Fibroblast of upper back skin (primary cell): ENCODE data around the gene NAPSA.
"Not testable (repeated sequence)": the region's sequence is repeated elsewhere in the genome, so short reads cannot be mapped to it uniquely, and the experiment has no call there.

Source experiments
- DNase-seq: peaks from one replicate; pipeline ENCODE4 v3.0.0-alpha.2; 2013

Gene NAPSA

DNA sequence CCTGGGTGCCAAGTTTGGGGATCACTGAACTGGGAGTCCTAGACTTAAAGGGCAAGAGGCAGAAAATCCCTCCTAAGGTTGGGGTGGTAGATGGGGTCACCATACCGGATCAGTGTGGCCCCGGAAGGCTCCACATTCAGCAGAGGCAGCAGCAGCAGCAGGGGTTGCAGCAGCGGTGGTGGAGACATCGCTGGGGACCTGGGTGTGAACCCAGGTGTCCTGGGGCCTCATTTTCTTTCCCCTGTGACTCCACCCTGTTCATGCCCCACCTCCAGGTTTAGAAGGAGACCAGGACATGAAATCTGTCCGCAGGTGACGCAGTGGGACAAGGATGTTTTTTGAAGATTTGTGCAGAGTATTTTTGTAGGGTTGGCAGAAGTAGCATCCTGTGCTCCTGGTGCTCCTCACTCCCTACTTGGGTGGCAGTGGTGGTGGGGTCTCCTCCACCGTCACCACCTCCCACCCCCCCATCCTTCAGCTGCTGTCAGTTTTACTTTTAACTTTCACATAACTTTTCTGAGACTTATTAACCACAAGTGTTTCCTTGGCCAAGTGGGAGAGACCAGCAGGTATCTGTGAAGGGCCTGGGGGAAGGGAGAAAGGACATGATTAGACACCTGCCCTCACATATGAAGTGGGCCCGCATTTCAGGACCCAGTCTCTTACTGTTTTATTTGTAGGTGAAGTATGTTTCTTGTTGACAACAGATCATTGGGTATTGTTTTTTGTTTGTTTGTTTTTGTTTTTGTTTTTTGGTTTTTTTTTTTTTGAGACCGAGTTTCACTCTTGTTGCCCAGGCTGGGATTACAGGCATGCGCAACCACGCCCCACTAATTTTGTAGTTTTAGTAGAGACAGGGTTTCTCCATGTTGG, at the start of gene NAPSA:
NAPSA (minus strand) TSS at position 206 of the 873 bp plus-strand sequence; CDS start at position 188, 18 bp downstream.
- DNase-seq = no peak

DNA sequence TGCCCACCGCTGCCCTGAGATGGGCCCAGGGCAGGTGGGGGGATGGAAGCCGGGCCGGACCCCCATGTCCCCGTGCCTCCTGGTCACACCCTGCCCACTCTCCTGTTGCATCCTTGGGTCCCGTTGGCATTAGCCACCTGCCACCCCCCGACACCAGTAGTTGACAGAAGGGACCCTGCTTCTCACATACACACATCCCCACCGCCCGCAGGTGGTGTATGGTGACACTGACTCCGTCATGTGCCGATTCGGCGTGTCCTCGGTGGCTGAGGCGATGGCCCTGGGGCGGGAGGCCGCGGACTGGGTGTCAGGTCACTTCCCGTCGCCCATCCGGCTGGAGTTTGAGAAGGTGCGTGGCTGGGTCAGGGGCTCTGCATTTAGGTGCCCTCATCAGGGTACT, 48.1 kb upstream of the NAPSA start:
- no peak for DNase-seq

DNA sequence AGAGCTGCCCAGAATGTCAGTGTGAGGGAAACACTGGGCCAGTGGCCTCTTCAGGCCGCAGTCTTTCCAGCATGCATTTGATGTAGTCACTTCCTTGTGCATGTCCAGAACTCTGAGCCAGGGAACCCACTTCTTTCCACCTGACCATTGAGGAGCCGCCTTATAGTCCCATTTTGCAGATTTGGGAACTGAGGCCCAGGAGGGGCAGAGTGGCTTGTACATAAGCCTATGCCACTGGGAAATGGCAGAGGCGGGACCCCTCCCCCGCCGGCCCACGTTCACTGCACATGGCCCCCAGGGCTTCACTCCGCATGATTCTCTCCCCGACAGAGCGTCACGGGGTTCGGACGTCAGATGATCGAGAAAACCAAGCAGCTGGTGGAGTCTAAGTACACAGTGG, 47.7 kb upstream of the NAPSA start:
- DNase-seq = no peak

DNA sequence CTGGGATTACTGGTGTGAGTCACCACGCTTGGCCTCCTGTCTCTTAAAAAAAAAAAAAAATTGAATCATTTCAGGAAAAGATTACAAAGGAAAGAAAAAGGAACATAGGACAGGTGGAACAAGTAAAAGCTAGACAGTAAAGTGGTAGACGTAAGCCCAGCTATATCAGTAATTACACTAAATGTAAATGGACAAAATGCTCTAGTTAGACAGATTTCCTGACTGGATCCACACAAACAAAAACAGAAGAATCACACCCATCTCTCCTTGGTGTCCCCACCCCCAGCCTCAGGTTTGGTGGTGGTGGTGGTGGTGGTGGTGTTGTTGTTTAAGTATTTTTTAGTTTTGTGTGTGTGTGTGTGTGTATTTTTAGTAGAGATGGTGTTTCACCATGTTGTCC, 47.0 kb upstream of the NAPSA start:
- no peak for DNase-seq

DNA sequence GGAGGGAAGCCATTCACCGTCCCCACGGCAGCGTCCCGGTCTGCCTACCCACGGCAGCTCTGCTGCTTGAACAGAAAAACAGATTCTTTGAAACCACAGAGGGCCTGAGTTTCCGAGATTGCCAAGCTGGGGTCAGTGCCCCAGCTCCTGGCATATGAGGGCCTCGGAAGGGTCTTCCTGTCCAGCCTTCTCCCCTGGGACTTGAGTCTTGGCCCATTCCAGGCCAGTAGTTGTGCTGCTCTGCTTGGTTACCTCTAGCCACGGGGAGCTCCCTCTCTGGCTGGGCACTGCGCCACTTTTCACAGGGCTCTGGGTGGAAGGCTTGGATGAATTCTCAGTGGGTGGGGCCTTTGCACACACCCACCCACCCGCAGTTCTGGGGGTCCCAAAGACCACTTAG, 44.7 kb upstream of the NAPSA start:
- DNase-seq = no peak

DNA sequence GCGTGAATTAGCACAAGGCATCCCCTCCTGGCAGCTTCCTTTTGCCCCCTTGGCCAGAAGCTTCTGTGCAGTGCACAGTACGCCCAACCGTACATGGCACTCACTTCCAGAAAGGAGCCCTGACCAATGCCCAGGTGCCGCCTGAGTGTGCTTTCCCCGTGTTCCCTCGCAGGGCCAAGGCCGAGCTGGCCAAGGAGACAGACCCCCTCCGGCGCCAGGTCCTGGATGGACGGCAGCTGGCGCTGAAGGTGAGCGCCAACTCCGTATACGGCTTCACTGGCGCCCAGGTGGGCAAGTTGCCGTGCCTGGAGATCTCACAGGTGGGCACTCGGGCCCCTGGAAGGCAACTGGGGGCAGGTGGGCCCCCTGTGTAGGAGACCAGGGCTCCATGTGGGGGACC, 43.9 kb upstream of the NAPSA start:
- DNase-seq = no peak

DNA sequence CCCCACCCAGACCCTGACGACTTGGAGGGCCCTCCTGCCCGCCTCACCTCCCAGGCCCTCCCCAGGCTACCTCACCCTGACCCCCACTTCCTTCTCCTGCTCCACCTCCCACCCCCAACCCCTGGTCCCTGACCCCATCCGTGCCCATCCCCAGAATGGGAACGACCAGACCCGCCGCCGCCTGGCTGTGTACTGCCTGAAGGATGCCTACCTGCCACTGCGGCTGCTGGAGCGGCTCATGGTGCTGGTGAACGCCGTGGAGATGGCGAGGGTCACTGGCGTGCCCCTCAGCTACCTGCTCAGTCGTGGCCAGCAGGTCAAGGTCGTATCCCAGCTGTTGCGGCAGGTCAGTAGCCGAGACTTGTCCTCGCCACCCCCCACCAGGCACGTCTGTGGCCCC, 41.4 kb upstream of the NAPSA start:
- no peak for DNase-seq

DNA sequence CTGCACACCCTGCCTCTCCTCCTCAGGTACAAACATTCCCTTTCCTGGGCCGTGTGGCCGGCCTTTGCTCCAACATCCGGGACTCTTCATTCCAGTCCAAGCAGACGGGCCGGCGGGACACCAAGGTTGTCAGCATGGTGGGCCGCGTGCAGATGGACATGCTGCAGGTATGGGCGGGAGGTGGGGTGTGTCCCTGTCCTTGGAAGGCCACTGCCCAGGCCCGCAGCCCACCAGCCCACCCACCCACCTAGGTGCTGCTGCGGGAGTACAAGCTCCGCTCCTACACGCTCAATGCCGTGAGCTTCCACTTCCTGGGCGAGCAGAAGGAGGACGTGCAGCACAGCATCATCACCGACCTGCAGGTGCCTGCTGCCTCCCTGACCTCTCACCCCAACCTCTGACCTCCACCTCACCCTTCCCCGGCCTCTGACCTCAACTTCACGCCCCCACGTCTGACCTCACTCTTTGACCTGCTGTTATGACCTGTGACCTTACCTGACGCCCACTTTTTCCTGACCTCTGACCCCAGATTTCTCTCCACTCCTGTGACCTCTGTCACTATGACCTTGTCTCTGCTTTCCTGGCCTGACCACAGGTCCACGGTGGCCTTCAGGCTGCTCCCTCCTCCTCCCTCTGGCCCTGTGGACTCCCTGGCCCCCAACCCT, 40.8 kb upstream of the NAPSA start:
- no peak for DNase-seq

DNA sequence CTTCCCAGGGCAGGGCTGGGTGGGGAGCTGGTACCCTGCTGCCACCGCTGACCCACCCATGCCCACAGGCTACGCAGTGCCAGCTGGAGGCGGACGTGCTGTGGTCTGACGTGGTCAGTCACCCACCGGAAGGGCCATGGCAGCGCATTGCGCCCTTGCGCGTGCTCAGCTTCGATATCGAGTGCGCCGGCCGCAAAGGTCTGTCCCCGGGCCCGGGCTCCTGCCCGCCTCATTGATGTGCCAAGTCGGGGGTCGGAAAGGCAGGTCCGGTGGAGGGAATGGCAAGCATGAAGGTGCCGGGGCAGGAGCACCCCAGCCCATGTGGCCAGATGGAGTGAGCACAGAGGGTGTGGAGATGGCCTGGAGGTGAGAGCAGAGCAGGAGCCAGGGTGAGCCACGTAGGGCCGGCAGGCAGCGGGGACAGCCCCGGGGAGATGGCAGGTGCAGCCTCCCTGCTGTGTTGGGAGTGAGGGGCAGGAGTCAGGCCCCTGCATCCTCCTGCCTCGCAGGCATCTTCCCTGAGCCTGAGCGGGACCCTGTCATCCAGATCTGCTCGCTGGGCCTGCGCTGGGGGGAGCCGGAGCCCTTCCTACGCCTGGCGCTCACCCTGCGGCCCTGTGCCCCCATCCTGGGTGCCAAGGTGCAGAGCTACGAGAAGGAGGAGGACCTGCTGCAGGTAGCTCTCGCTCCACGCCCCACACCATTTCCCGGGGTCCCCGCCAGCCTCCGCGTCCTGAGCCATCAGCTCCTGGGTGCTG, 37.3 kb upstream of the NAPSA start:
- no peak for DNase-seq

DNA sequence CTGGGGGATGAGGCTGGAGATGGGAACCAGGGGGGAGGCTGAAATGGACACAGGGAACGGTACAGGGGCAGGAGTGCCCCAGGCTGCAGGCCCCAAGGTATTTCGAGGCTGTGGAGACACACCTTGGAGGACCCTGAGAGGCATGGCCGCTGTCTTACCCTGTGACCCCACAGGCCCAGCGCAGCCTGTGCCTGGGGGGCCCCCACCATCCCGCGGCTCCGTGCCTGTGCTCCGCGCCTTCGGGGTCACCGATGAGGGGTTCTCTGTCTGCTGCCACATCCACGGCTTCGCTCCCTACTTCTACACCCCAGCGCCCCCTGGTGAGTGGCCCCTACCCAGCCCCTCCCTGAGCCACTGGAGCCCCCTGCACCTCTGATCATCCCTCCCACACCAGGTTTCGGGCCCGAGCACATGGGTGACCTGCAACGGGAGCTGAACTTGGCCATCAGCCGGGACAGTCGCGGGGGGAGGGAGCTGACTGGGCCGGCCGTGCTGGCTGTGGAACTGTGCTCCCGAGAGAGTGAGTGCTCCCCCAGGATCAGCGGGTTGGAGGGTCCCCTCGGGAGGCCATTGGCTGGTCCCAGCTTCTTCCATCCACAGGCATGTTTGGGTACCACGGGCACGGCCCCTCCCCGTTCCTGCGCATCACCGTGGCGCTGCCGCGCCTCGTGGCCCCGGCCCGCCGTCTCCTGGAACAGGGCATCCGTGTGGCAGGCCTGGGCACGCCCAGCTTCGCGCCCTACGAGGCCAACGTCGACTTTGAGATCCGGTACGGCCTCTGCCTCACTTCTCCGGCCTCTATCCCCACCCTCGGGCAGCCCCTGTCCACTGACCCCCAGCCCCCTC, 36.4 kb upstream of the NAPSA start:
- DNase-seq = no peak

DNA sequence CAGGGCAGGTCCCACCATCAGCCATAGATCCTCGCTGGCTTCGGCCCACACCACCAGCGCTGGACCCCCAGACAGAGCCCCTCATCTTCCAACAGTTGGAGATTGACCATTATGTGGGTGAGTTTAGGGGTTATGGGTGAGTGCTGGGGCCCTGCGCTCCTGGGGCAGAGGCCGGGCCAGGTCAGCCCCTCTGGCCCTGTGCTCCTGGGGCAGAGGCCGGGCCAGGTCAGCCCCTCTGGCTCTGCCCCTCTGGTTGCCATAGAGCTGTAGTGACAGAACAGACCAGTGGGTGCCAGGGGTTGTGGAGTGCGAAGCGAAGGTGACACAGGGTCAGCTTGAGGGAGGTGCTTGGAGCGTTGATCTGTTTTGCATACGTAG, 33.9 kb upstream of the NAPSA start:
- DNase-seq = no peak

DNA sequence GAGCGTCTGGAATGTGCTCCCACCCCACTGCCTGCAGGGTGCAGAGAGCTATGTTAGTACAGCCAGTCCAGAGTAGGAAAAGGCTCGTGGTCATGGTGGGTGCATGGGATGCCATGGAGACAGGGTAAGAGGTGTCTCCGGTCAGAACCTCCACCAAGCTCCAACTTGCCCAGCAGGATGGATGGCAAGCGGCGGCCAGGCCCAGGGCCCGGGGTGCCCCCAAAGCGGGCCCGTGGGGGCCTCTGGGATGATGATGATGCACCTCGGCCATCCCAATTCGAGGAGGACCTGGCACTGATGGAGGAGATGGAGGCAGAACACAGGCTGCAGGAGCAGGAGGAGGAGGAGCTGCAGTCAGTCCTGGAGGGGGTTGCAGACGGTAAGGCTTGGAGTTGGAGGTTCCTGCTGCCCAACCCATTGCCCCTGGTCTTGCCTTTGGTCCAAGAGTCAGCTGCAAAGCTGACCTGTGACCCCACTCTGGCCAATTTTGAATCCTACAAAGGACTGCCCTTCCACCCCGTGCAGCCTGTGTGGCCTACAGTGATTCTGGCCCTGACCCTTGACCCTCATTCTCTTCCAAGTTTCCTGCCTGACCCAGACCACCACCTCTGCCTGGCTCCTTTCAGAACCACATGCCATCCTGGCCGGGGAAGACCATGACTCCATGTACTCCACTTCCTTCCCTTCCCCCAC, 33.4 kb upstream of the NAPSA start:
- no peak for DNase-seq

DNA sequence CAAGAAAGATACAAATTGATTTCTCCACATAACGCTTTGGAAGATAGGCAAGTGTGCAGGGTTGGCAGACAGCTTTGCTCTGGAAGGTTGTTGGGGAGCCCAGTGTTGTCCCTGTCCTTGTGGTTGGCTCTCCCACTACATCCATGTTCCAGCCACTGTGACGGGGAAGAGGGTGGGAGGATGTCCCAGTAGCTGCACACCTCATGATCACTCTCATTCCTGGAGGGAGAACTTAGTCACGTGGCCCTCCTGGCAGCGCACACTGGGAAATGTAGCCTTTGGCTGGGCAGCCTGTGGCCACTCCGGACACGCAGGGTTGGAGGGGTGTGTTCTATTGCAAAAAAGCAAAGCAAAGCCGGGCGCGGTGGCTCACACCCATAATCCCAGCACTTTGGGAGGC, 28.6 kb upstream of the NAPSA start:
- DNase-seq = no peak

DNA sequence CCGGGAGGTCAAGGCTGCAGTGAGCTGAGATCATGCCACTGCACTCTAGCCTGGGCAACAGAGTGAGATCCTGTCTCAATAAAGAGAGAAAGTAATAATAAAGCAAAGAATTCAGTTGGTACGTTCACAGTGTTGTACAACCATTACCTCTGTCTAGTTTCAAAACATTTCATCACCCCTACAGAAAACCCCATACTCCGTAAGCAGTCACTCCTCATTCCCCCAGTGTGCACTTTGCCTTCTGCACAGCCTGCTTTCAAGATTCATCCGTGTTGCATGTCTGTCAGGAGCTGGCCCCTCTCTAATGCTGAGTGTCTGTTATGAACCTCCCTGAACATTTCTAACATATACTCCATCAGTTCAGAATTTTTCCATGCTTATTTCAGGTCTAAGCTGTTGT, 28.1 kb upstream of the NAPSA start:
- DNase-seq = no peak

DNA sequence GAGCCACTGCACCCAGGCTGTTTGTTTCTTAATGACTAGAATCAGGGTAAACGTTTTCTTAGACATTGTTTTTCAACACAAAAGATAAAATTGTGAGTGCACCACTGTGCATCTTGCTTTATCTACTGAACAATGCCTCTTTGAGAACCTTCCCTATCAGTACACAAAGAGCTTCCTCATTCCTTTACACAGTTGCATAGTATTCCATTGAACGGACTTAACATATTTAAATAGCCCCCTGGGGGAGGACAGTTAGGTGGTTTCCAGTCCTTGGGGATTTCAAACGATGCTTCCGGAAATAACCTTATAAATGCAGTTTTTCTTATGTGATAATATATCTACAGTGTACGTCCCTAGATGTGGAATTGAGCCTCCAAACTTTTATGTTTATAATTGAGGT, 27.3 kb upstream of the NAPSA start:
- DNase-seq = no peak

DNA sequence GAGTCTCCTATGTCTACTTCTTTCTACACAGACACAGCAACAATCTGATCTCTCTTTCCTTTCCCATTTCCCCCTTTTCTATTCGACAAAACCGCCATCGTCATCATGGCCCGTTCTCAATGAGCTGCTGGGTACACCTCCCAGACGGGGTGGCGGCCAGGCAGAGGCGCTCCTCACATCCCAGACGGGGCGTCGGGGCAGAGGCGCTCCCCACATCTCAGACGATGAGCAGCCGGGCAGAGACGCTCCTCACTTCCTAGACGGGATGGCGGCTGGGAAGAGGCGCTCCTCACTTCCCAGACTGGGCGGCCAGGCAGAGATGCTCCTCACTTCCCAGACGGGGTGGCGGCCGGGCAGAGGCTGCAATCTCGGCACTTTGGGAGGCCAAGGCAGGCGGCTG, 25.5 kb upstream of the NAPSA start:
- not testable (repeated sequence) for DNase-seq

DNA sequence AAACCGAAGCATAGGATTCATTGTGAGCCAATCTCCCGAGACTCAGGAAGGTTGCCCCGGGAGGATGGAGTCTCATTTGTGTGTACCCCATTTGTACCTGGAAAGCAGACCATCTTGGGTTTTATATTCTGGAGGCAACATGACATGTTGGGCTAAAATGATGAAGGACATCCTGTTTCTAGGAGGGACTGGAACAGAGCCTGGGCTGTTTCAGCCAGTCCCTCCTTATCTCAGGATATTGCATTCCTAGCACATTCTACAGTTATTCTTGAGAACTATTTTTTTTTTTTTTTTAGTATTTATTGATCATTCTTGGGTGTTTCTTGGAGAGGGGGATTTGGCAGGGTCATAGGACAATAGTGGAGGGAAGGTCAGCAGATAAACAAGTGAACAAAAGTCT, 24.9 kb upstream of the NAPSA start:
- DNase-seq = not testable (repeated sequence)

DNA sequence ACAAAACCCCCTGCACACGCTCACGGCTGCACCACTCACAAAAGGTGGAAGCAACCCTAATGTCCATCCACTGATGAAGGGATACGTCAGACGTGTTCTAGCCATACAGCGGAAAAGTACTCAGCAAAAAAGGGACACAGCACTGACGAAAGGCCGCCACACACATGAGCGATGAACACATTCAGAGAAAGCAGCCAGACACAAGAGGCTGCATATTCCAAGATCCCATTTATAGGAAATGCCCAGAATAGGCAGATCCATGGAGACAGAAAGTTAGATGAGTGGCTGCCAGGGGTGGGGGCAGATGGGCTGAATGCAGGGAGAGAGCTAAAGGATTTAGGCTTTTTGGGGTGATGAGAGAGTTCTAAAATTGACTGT, 22.4 kb upstream of the NAPSA start:
- no peak for DNase-seq

DNA sequence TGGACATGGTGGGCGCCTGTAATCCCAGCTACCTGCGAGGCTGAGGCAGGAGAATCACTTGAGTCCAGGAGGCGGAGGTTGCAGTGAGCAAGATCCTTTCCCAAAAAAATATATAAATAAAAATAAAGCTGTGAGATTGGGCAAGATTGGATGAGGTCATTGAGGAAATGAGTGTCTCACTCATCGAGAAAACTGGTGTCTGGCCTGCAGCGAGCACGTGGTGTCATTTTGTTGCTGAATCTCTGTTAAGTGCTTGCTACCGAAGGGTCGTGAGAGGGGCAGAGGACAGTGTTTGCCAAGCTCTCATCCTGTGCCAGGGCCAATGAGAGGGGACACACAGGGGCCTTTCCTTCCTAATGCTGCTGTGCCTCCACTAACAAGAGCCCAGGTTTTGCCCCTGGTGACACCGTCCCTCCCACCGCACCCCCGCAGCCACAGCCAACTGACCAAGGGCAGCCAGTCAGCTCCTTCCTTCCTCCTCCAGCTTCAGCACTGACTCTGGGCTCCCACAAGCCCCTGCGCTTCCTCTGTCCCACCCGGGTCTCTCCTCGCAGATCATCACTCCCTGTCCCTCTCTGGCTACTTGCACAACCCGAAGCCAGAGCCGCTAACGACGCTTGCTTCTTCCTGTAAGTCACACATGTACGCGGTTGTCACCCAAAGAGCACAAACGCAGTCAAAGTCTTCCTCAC, 21.9 kb upstream of the NAPSA start:
- DNase-seq = no peak

DNA sequence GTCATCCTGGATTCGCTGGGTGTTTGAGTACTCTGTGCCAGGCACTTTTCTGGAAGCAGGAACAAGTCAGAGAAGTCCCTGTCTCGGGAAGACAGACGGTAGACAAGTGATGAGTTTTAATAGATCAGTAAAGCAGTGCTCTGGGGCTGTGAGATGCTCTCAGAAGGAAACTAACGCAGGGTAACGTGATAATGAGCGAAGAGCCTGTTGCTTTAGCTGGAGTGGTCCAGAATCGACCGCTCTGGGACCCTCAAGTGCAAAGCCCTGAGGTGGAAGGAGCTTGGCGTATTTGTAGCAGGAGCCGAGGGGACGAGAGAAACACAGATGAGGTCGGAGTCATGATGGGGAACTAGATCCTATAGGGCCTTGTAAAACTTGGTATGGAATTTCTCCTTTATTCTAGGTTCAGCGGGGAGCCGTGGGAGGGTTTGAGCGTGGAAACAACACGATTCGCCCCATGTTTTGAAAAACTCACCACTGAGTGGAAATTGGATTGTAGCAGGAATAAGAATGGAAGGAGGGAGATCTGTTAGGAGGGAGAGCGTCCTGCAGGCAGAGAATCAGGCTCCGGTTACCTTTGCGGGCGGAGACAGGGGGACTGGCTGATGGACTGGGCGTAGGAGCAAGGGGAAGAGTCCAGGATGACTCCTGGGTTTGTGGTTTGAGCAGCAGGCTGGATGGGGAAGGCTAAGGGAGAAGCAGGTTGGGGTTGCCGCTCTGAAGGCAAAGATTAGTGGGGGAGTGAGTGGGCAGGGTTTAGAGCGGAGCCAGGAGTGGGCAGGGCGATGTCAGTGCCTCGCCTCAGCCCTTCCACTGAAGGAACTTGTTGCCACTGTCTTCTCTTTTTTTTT, 19.5 kb upstream of the NAPSA start:
- no peak for DNase-seq
